Subcutaneous adipose tissue (tissue), 4 donors: Measurements from ENCODE around the gene BEND5. TPM values are rescaled to one million over a fixed set of nuclear protein-coding genes. Genes with fewer than 3 reads are reported as not detected.

Source experiments
- total RNA-seq, 4 donors: library from RNA; depleted of rRNA; stranded (reverse); fragments of >200 nt; gene quantifications; one replicate each; pipeline ENCODE4 v1.1.0, GENCODE V29; 2016
- TF ChIP-seq, protein P1 (sequence below): fragments of 450-650 bp; IDR thresholded peaks from one replicate; pipeline ENCODE4 v1.5.1; 2016; ENCODE audit warnings: low read depth, mild to moderate bottlenecking, control low read depth, antibody characterized with exemption, moderate library complexity

Gene BEND5
- total RNA-seq, 4 donors from 2014 or later = 2.4 to 5.1 (median 3.6) TPM

GRCh38 chr1:48693674-48694320 lies 82.9 kb downstream of the BEND5 start:
- TF ChIP-seq, protein P1, sequence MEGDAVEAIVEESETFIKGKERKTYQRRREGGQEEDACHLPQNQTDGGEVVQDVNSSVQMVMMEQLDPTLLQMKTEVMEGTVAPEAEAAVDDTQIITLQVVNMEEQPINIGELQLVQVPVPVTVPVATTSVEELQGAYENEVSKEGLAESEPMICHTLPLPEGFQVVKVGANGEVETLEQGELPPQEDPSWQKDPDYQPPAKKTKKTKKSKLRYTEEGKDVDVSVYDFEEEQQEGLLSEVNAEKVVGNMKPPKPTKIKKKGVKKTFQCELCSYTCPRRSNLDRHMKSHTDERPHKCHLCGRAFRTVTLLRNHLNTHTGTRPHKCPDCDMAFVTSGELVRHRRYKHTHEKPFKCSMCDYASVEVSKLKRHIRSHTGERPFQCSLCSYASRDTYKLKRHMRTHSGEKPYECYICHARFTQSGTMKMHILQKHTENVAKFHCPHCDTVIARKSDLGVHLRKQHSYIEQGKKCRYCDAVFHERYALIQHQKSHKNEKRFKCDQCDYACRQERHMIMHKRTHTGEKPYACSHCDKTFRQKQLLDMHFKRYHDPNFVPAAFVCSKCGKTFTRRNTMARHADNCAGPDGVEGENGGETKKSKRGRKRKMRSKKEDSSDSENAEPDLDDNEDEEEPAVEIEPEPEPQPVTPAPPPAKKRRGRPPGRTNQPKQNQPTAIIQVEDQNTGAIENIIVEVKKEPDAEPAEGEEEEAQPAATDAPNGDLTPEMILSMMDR = no peak

GRCh38 chr1:48693180-48693579 lies 83.5 kb downstream of the BEND5 start:
- TF ChIP-seq, protein P1 = no peak

DNA sequence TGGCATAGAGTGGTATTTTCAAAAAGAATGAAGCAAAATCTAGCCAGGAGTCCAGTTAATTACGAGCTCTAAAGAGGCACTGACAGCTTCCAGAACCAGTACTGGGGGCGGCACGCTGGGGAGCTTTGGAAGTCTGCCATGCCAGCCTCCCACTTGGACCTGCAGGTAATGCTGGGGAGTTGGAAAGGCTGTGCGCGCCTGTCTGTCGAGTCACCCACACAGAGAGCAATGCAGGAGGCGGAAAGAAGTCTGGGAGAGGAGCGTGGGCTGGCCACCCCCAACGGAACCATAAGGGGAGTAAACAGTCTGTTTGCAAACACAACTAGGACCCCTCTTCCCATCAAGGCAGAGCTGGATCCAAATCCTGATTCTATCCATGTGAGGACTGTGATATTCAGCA lies 84.5 kb downstream of the BEND5 start:
- TF ChIP-seq, protein P1 = no peak

- TF ChIP-seq, protein P1 = no peak
Observed at GRCh38 chr1:48691429-48692001, 85.2 kb downstream of the BEND5 start.

- TF ChIP-seq, protein P1 = no peak
Observed at GRCh38 chr1:48688102-48688760, 88.5 kb downstream of the BEND5 start.

- TF ChIP-seq, protein P1 = no peak
Observed at GRCh38 chr1:48687282-48688045, 89.2 kb downstream of the BEND5 start.

GRCh38 chr1:48686159-48686558 lies 90.5 kb downstream of the BEND5 start:
- TF ChIP-seq, protein P1 = no peak
